ENCODE data around the gene TOMM7.

GRCh38 chr7:22791204-22792158 is 31.2 kb downstream of the TOMM7 start:
- TF ChIP-seq CTCF (conservative IDR thresholded peaks at IDR 0.05) (no peak), ZFX (IDR thresholded peaks at IDR 0.05) (no peak)
